IPS-15b (cell line): ENCODE data around the gene OR4A15.

Source experiments
- H3K27me3 ChIP-seq: one replicate; pipeline ENCODE4 v1.6.1; 2013; ENCODE audit warnings: low read length; ENCODE audit not compliant: control insufficient read depth, insufficient read depth
- H3K36me3 ChIP-seq: one replicate; pipeline ENCODE4 v1.6.1; 2013; ENCODE audit warnings: low read length; ENCODE audit not compliant: control insufficient read depth, insufficient read depth
- H3K4me1 ChIP-seq: one replicate; pipeline ENCODE4 v1.6.1; 2013; ENCODE audit warnings: mild to moderate bottlenecking, low read length; ENCODE audit not compliant: control insufficient read depth, insufficient read depth
- H3K4me3 ChIP-seq: one replicate; pipeline ENCODE4 v1.5.1; 2013; ENCODE audit warnings: low read depth, low read length
- H3K9ac ChIP-seq: one replicate; pipeline ENCODE4 v1.6.1; 2013; ENCODE audit warnings: low read depth, mild to moderate bottlenecking, low read length
- H3K9me3 ChIP-seq: one replicate; pipeline ENCODE4 v1.6.1; 2013; ENCODE audit warnings: mild to moderate bottlenecking, low read length; ENCODE audit not compliant: control insufficient read depth, insufficient read depth

The OR4A15 gene

DNA sequence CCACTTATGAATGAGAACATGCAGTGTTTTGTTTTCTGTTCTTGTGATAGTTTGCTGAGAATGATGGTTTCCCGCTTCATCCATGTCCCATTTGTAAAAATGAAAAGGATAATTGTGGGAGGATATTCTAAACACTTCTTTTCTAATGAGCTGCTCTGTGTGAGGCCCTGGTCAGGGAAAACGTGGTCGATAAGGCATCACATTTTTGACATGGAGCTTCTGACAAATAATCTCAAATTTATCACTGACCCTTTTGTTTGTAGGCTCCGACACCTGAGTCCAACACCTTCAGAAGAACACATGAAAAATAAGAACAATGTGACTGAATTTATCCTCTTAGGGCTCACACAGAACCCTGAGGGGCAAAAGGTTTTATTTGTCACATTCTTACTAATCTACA, at the start of gene OR4A15:
Gene OR4A15 (plus strand): TSS at position 301 of the 400 bp plus-strand sequence. CDS start 0 bp downstream, at position 301.
- Histone ChIP-seq H3K4me3 (no peak within 1 kb of the TSS), H3K9me3 (peaks cover 3% of the 10 kb centered on the region), H3K4me1 (no peaks in the 10 kb centered on the region), H3K27me3 (no peaks in the 10 kb centered on the region), H3K9ac (no peak within 1 kb of the TSS), H3K36me3 (no peaks in the 10 kb centered on the region)

GRCh38 chr11:55324500-55324899, 43.3 kb upstream of the OR4A15 start:
- Histone ChIP-seq H3K36me3 (no peaks in the 10 kb centered on the region), H3K9me3 (peaks cover 10% of the 10 kb centered on the region)

DNA sequence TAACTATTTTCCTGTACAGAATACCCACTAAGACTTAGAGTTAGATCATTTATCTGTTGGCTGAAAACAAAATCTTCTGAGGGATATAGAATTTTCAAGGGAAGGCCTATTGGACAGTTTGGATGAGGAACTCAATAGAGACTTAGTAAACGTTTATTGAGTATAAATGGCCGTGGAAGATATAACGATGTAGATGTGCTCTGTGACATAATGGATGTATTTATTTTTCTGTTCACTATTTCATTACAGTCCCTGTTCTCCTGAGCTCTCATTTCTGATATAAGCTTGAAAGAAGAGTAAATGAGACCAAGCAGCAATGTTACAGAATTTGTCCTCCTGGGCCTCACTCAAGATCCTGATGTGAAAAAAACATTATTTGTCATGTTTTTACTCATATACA, 24.9 kb upstream of the OR4A15 start, which contains the start of gene OR4A16:
Gene OR4A16 (plus strand): TSS at position 301 of the 400 bp plus-strand sequence. CDS start 0 bp downstream, at position 301.
- no peak within 1 kb of the TSS for H3K4me3 ChIP-seq
- H3K4me1 ChIP-seq = no peaks in the 10 kb centered on the region
- no peak within 1 kb of the TSS for H3K9ac ChIP-seq
- H3K27me3 ChIP-seq = no peaks in the 10 kb centered on the region
- H3K36me3 ChIP-seq = no peaks in the 10 kb centered on the region
- peaks cover 15% of the 10 kb centered on the region for H3K9me3 ChIP-seq

More at GRCh38 chr11:55324500-55324899, 43.3 kb upstream of the OR4A15 start:
- Histone ChIP-seq H3K27me3 (no peaks in the 10 kb centered on the region), H3K9ac (no peak overlapping the region), H3K4me1 (no peaks in the 10 kb centered on the region), H3K4me3 (no peak overlapping the region)

GRCh38 chr11:55345306-55345705, 22.5 kb upstream of the OR4A15 start:
- Histone ChIP-seq H3K4me1 (no peaks in the 10 kb centered on the region), H3K27me3 (no peaks in the 10 kb centered on the region), H3K4me3 (no peak overlapping the region), H3K9ac (no peak overlapping the region), H3K36me3 (no peaks in the 10 kb centered on the region), H3K9me3 (peaks cover 8% of the 10 kb centered on the region)

DNA sequence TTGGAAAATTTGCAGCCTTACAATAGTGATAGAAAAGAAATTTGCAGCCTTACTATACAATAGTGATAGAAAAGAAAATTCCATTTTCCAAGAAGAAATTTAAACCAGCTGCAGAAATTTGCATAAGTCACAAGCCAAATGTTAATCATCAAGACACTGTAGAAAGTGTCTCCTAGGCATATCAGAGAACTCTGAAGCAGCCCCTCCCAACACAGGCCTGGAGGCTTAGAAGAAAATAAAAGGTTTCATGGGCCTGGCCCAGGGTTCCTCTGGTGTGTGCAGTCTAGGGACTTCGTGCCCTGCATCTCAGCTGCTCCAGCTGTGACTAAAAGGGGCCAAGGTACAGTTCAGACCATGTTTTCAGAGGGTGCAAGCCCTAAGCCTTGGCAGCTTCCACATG, 18.7 kb upstream of the OR4A15 start:
- Histone ChIP-seq H3K4me1 (no peaks in the 10 kb centered on the region), H3K9ac (no peak overlapping the region), H3K27me3 (no peaks in the 10 kb centered on the region), H3K4me3 (no peak overlapping the region), H3K9me3 (no peaks in the 10 kb centered on the region), H3K36me3 (no peaks in the 10 kb centered on the region)

GRCh38 chr11:55357560-55358184, 10.1 kb upstream of the OR4A15 start:
- H3K36me3 ChIP-seq = no peaks in the 10 kb centered on the region
- no peak overlapping the region for H3K9ac ChIP-seq
- H3K9me3 ChIP-seq = peaks cover 24% of the 10 kb centered on the region
- H3K27me3 ChIP-seq = no peaks in the 10 kb centered on the region
- no peaks in the 10 kb centered on the region for H3K4me1 ChIP-seq
- no peak overlapping the region for H3K4me3 ChIP-seq

DNA sequence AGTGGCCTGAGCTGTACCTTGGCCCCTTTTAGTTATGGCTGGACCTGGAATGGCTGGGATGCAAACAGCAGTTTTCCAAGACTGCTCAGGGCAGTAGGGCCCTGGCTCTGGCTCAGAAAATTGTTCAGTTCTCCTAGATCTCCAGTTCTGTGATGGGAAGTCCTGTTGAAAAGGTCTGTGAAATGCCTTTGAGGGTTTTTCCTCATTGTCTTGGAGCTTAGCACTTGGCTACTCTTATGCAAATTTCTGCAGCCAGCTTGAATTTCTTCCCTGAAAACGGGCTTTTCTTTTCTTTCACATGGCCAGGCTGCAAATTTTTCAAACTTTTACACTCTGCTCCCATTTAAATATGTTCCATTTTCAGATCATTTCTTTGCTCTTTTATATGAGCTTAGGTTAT, 33.2 kb downstream of the OR4A15 start:
- H3K9me3 ChIP-seq = peaks cover 11% of the 10 kb centered on the region
- H3K4me1 ChIP-seq = no peaks in the 10 kb centered on the region
- H3K4me3 ChIP-seq = no peak overlapping the region
- no peaks in the 10 kb centered on the region for H3K27me3 ChIP-seq
- no peaks in the 10 kb centered on the region for H3K36me3 ChIP-seq
- no peak overlapping the region for H3K9ac ChIP-seq
